CD4-positive, alpha-beta T cell treated with Interleukin-15 for 4 hours (primary cell): ENCODE measurements around the gene PTGR1.
"Not testable (repeated sequence)": the region's sequence is repeated elsewhere in the genome, so short reads cannot be mapped to it uniquely, and the experiment has no call there.

ENCODE experiments used
- DNase-seq: peaks from one replicate; pipeline ENCODE4 v3.0.0-alpha.2; 2020; ENCODE audit warnings: low spot score

The PTGR1 gene

DNA sequence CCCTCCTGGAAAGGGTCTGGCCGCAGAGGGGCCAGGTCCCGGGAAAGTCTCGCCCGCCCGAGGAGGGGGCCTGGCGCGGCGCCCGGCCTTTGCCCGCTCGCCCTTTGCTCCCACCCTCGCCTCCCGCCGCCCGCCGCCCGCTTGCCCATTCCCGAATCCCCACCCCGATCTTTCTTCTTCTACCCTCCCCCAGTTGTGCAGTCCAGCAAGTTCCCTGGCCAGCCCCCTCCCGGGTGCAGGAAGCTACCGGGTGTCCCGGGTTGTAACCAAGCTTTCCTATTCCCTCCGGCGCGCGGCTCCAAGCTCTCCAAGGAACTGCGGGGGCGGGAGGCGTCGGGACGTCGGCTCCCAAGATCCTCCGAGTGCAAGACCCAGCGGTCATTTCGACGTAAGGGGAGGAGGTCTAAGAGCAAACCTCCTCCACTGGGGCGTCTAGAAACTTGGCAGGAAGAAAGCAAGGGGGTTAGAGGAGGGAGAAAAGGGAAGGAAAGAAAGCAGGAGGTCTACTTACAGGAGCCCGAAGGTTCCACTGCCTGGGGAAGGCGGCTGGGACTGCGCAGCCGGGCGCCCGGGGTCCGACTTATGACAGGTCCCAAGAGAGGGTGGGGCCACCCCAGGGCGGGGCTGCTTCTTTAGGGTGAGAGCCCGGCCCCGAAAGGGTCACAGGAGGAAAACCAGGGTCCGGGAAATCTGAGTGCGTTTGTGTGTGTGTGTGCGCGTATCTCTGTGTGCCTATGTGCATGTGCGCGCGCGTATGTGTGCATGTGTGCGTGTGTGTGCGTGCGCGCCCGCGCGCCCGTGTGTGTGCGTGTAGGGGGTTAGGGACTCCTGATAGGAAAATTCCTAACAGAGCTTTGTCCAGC, at the start of gene PTGR1:
TSS of gene PTGR1 (minus strand) at position 556 of the 863 bp plus-strand sequence. CDS start 2,225 bp downstream, outside the sequence.
- no peak for DNase-seq

- no peak for DNase-seq
Measured at GRCh38 chr9:111649016-111649415, 49.6 kb upstream of the PTGR1 start.

- no peak for DNase-seq
Measured at GRCh38 chr9:111648066-111648465, 48.6 kb upstream of the PTGR1 start.

DNA sequence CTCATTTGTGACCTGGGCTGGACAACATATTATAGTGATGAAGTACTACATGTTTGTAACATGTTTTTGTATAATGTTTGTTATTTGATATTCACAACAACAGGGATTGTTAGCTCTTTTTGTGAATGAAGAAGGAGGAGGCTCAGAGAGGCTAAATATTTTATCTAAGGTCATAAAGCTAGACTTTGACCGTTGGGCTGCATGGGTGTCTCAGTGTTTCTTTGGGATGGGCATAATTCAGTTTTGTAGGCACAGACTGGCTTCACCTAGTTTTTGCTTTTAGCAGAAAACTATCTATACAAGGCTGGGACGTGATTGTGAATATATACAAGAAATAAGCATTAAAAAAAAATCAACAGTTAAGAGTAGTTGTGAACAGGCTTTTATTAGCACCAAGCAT, 47.0 kb upstream of the PTGR1 start:
- no peak for DNase-seq

GRCh38 chr9:111645806-111646205, 46.4 kb upstream of the PTGR1 start:
- no peak for DNase-seq

- no peak for DNase-seq
Measured at GRCh38 chr9:111644195-111644772, 44.8 kb upstream of the PTGR1 start.

DNA sequence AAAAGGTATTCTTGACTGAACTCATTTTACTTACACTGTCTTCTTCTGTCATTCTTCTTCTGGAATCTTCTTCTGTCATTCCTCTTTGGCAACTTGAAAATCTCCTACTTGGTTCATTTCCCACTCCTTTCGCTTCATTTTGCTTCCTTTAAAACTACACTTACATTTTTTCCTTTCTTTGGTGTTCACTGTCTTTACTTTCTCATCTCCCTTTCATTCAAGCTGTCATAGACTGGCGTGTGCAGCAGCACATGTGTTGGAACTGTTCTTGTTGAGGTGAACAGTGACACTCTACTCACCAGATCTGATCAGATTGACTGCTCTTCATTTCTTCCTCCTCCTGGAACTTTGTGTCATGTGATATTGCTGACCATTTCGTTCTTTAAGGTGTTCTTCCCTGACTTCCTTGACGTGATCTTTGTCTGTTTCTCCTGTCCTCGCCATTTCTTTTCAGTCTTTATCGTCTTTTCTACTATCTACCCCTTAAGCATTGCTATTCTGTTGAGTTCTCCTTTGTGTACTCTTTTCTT, 38.0 kb upstream of the PTGR1 start:
- DNase-seq = no peak

DNA sequence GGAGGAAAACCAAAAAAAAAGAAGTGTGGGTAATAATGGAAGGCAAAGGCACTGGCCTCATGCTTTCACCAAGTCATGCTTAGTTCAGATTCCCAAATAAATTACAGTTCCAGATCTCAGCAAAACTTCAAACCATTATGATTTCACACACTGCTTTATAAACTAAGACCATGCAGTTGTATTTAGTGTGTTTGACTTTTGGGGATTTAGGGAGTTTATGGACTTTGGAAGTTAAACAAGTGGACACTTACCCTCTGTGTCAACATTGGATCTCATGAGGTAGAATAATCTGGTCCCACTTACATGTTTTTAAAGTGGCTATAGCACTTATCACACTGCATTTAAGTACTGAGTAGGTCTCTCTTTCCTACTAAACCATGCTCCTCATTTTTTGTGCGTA, 35.4 kb upstream of the PTGR1 start:
- DNase-seq = no peak

- DNase-seq = no peak
Measured at GRCh38 chr9:111633389-111633736, 33.9 kb upstream of the PTGR1 start.

- no peak for DNase-seq
Measured at GRCh38 chr9:111632695-111633388, 33.4 kb upstream of the PTGR1 start.

GRCh38 chr9:111632060-111632459, 32.6 kb upstream of the PTGR1 start:
- DNase-seq = no peak

GRCh38 chr9:111631214-111631971, 31.9 kb upstream of the PTGR1 start, which contains the start of gene DNAJC25:
DNAJC25 (plus strand) TSS chr9:111631334; CDS start chr9:111631408, 74 bp downstream.
- peak; percentile 98 for DNase-seq

GRCh38 chr9:111630964-111631213, 31.4 kb upstream of the PTGR1 start:
- no peak for DNase-seq

GRCh38 chr9:111630182-111630963, 30.9 kb upstream of the PTGR1 start:
- no peak for DNase-seq

DNA sequence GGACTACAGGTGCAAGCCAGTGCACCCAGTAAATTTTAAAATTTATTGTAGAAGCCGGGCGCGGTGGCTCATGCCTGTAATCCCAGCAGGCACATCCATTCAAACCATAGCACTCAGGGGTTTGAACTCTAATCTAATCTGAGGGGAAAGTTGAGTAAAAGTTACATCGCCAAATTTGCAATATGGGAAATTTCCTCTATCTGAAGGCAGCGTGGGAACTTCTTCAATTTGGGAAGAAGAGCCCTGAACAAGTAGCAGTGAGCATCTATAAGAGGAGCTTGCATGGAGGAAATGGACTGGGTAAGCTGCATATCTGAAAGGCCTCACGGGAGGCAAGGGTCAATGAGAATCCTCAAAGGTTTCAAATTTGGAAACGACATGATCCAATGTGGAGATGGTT, 29.0 kb upstream of the PTGR1 start:
- no peak for DNase-seq

GRCh38 chr9:111627260-111627963, 28.0 kb upstream of the PTGR1 start:
- no peak for DNase-seq

DNA sequence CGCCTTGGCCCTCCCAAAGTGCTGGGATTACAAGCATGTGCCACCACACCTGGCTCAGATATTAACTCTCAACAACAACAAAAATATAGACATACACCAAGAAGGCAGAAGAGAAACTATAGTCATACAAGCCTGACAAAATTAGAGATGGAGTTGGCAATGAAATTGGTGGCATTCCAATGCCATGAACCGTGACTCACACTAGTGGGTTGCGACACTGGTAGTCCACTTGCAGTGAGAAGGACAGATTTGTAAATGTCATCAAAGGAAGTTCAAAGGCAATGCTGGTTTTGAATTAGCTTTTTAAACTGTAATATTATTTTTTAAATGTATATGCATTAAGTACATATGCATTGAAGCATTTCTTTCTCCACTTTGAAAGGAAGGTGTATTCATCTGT, 23.2 kb upstream of the PTGR1 start:
- no peak for DNase-seq

GRCh38 chr9:111621895-111622480, 22.5 kb upstream of the PTGR1 start:
- no peak for DNase-seq

DNA sequence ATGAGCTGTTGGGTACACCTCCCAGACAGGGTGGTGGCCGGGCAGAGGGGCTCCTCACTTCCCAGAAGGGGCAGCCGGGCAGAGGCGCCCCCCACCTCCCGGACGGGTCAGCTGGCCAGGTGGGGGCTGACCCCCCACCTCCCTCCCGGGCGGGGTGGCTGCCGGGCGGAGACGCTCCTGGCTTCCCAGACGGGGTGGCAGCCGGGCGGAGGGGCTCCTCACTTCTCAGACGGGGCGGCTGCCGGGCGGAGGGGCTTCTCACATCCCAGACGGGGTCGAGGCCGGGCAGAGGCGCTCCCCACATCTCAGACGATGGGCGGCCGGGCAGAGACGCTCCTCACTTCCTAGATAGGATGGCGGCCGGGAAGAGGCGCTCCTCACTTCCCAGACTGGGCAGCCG, 17.9 kb upstream of the PTGR1 start:
- not testable (repeated sequence) for DNase-seq

DNA sequence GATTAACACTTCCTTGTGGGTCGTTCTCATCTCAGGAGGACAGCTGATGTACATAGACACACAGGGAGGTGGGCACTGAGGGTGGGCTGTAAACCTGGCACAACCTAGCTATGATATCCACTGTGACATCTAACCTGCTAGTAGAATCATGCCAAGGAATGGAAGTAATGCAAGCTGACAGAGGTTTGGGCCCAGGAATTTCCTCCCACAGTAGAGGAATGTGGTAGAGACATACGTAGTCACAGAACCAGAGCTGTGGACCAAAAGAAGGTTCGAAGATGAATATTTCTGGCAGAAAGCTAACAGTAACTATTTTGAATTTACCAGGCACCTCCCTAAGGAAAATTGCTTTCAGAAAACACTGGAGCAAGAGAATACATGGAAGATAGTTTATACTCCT, 16.5 kb upstream of the PTGR1 start:
- no peak for DNase-seq
